Cardiac fibroblast (primary cell): ENCODE measurements around the gene ULK4.
A peak's percentile ranks its signal among the peaks of the same experiment; 100 is the strongest.

Experiments
- DNase-seq, 2 donors: peaks; one replicate each; pipeline versions ENCODE4 v3.0.0 to v3.0.0-alpha.2; 2010; ENCODE audit warnings: low read depth in 2 of 2
- H3K4me3 ChIP-seq, 2 donors: replicated peaks in 1 of 2; 1 replicate in 1 of 2; 2 replicates in 1 of 2; pipeline ENCODE4 v1.5.1; 2011; ENCODE audit warnings: low read depth in 2 of 2, low read length in 2 of 2, mild to moderate bottlenecking in 2 of 2, moderate library complexity in 1 of 2
- CTCF ChIP-seq: IDR thresholded peaks from one replicate; pipeline ENCODE4 v1.5.1; 2011; ENCODE audit warnings: low read depth, mild to moderate bottlenecking, low read length, inconsistent platforms

ULK4 gene

GRCh38 chr3:41339758-41340157, 622.1 kb downstream of the ULK4 start:
- H3K4me3 ChIP-seq, result no peak overlapping the region
- no peak for TF ChIP-seq CTCF
- DNase-seq, result no peak

- no peak for TF ChIP-seq CTCF
- DNase-seq, result peak in 1 of 2 donors; percentile 44
- H3K4me3 ChIP-seq, result no peak overlapping the region
Measured at GRCh38 chr3:41338276-41338675, 623.6 kb downstream of the ULK4 start.

- DNase-seq, result no peak
- TF ChIP-seq CTCF, result no peak
- no peak overlapping the region for H3K4me3 ChIP-seq
Measured at GRCh38 chr3:41334426-41334825, 627.5 kb downstream of the ULK4 start.

DNA sequence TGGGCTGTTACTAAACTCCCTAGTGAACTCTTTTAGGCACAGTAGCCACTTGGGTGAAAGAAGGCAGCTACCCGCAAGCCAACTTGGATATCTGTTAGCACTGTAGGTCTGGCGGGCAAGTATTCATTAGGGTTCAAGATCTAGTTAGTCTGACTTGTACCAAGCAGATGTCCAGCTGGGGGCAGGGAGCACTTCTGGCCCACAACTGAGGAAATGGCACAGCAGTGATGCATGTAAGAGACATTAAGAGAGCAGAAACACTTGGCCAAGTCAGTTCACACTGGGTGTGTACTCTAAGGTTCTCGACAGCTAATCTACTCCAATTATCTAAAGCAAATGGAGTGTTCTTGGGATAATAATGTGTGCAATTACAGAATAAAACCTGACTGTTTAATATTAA, 630.9 kb downstream of the ULK4 start:
- TF ChIP-seq CTCF, result no peak
- peak; percentile 10 to 33 for DNase-seq
- no peak overlapping the region for H3K4me3 ChIP-seq

DNA sequence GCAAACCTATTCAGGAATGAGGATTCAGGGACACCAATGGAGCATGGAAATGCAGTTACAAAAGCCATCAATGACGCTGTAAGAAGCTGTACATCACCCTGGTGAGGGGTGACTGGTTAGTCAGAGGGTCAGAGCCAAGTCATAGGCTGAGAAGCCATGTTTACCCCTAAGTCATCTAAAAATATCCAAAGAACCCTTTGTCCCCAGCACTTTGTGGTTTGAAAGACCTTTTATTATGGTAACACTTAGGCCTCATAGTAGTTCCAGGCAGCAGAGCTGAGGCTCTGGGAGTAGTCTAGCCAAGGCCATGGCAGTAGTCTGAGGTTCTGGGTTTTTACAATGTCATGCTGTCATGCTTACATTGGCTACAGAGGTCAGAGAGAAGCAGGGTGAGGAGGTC, 631.4 kb downstream of the ULK4 start:
- TF ChIP-seq CTCF, result no peak
- no peak overlapping the region for H3K4me3 ChIP-seq
- peak; percentile 22 to 83 for DNase-seq

GRCh38 chr3:41329881-41330280, 632.0 kb downstream of the ULK4 start:
- peak; percentile 18 to 25 for DNase-seq
- H3K4me3 ChIP-seq, result no peak overlapping the region
- TF ChIP-seq CTCF, result no peak

DNA sequence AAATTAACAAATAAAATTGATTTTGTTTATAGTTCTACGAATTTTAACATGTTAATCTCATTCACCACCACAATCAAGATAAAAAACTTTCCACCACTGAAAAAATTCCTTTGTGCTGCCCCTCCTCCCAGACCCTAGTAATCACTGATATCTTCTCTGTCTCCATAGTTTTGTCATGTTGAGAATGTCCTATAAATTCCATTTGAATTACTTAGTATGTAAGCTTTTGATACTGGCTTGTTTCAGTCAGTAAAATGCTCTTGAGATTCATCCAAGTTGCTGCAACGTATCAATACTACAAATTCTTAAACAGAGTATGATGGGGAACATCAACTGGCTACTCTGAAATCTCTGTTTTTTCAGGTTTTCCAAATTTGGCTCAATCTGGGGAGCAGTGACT, 633.0 kb downstream of the ULK4 start:
- H3K4me3 ChIP-seq, result no peak overlapping the region
- no peak for TF ChIP-seq CTCF
- peak; percentile 36 to 47 for DNase-seq
